Lung (tissue), 12 donors: Measurements from ENCODE around the gene CAMK4. TPM values are rescaled to one million over a fixed set of nuclear protein-coding genes. Genes with fewer than 3 reads are reported as not detected.

Experiments used
- ATAC-seq: fragments of 200-7000 bp; cut with Tn5 transposase; one replicate; pipeline ENCODE4 v1.9.1; 2020; ENCODE audit warnings: moderate number of reproducible peaks; ENCODE audit not compliant: insufficient read depth, low FRiP score
- DNase-seq, 3 donors: peaks; one replicate each; pipeline ENCODE4 v3.0.0-alpha.2; 2013 to 2017
- H3K27ac ChIP-seq, 2 donors: one replicate each; pipeline ENCODE4 v1.5.1; 2013; ENCODE audit warnings: mild to moderate bottlenecking in 2 of 2, moderate library complexity in 2 of 2, control low read depth in 1 of 2, inconsistent platforms in 1 of 2, low read depth in 1 of 2, low read length in 1 of 2
- H3K27me3 ChIP-seq, 3 donors: one replicate each; pipeline ENCODE4 v1.5.1; 2013; ENCODE audit warnings: low read length in 2 of 3; ENCODE audit not compliant: control insufficient read depth in 3 of 3, insufficient read depth in 3 of 3
- H3K36me3 ChIP-seq, 4 donors: one replicate each; pipeline ENCODE4 v1.5.1; 2013; ENCODE audit warnings: low read length in 4 of 4, mild to moderate bottlenecking in 1 of 4, moderate library complexity in 1 of 4; ENCODE audit not compliant: control insufficient read depth in 4 of 4, insufficient read depth in 4 of 4
- H3K4me1 ChIP-seq, 5 donors: one replicate each; pipeline ENCODE4 v1.5.1; 2013; ENCODE audit warnings: low read length in 5 of 5, mild to moderate bottlenecking in 2 of 5, moderate library complexity in 1 of 5; ENCODE audit not compliant: control insufficient read depth in 5 of 5, insufficient read depth in 5 of 5
- H3K4me3 ChIP-seq: one replicate; pipeline ENCODE4 v1.5.1; 2013; ENCODE audit warnings: mild to moderate bottlenecking, control low read depth, moderate library complexity
- H3K9ac ChIP-seq, 2 donors: one replicate each; pipeline ENCODE4 v1.5.1; 2013; ENCODE audit warnings: low read length in 2 of 2, control low read depth in 1 of 2; ENCODE audit not compliant: insufficient read depth in 1 of 2
- H3K9me3 ChIP-seq, 4 donors: one replicate each; pipeline ENCODE4 v1.5.1; 2013; ENCODE audit warnings: low read length in 3 of 4, mild to moderate bottlenecking in 1 of 4, moderate library complexity in 1 of 4; ENCODE audit not compliant: control insufficient read depth in 4 of 4, insufficient read depth in 3 of 4
- CTCF ChIP-seq: IDR thresholded peaks from 2 replicates; pipeline ENCODE4 v1.5.1; 2012; ENCODE audit warnings: mild to moderate bottlenecking; ENCODE audit errors: control extremely low read depth, extremely low read depth
- WGBS, 2 donors: extraction: QIAGEN DNeasy Blood & Tissue Kit; methylation state at CpG; one replicate each; pipeline ENCODE4 v1.1.7; 2013; 5-methylcytosine and 5-hydroxymethylcytosine counted together
- polyA plus RNA-seq, 2 donors: library from polyadenylated mRNA; stranded (reverse); fragments of 200-250 nt; gene quantifications; one replicate each; pipeline ENCODE4 v1.2.1, GENCODE V29; 2013
- total RNA-seq, 2 donors: library from RNA; depleted of rRNA in 1 of 2; stranded (reverse); fragments of >200 nt in 1 of 2; gene quantifications; one replicate each; pipeline ENCODE4 v1.2.1, GENCODE V29; 2014 to 2021
- donor health status: control.
- donor health status: control.
- donor health status: Bipolar disorder and iron deficiency.
- donor health status: healthy.
- donor health status: DM: yes; HTN: yes; CAD: no.

The CAMK4 gene
- total and polyA plus RNA-seq, 4 donors, result 0.18 to 27.7 (median 0.73) TPM

GRCh38 chr5:111379391-111379816 is 155.2 kb downstream of the CAMK4 start:
- Histone ChIP-seq H3K9me3 (no peaks in the 10 kb centered on the region), H3K4me3 (no peak overlapping the region), H3K27me3 (no peaks in the 10 kb centered on the region), H3K9ac (no peak overlapping the region), H3K27ac (no peak overlapping the region), H3K36me3 (peaks cover 0 to 5% (median 0%) of the 10 kb centered on the region in 4 donors), H3K4me1 (peaks cover 0 to 7% (median 0%) of the 10 kb centered on the region in 5 donors)
- no peak for TF ChIP-seq CTCF
- DNase-seq (no peak), ATAC-seq (no peak)

GRCh38 chr5:111383288-111383970 is 159.2 kb downstream of the CAMK4 start:
- ATAC-seq, result no peak
- DNase-seq, result no peak
- Histone ChIP-seq H3K27ac (no peak overlapping the region), H3K4me3 (no peak overlapping the region), H3K9ac (no peak overlapping the region), H3K9me3 (no peaks in the 10 kb centered on the region), H3K27me3 (no peaks in the 10 kb centered on the region), H3K4me1 (peaks cover 0 to 8% (median 0%) of the 10 kb centered on the region in 5 donors), H3K36me3 (no peaks in the 10 kb centered on the region)
- WGBS, 2 donors, result 85 to 89% methylated on average over 6 of the region's 6 CpGs
- TF ChIP-seq CTCF, result no peak

- Histone ChIP-seq H3K36me3 (no peaks in the 10 kb centered on the region), H3K4me1 (peaks cover 0 to 8% (median 0%) of the 10 kb centered on the region in 5 donors), H3K9me3 (no peaks in the 10 kb centered on the region), H3K4me3 (no peak overlapping the region), H3K27ac (no peak overlapping the region), H3K9ac (no peak overlapping the region), H3K27me3 (no peaks in the 10 kb centered on the region)
- ATAC-seq (no peak), DNase-seq (peak; percentile 16 to 73 (median 58))
- WGBS, 2 donors, result 9 to 15% methylated on average over 3 of the region's 3 CpGs
- no peak for TF ChIP-seq CTCF
Observed at GRCh38 chr5:111384220-111384619, 160.0 kb downstream of the CAMK4 start.

DNA sequence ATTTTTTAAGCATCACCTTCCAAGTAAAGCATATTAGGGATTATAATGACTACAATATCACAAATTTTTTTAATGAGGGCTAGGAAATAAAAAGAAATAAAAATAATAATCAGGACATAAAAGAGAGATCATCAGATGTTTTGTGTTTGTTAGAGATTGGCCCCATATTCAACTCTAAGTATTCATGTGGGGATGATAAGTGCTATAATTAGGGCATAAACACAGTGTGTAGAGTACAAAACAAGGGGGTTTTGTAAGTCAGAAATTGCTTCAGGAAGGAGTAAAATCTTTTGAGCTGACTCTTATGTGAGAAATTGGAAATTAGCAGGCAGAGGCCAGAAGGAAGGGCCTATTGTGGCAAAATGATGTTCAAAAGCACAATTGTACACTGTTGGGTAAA is 160.9 kb downstream of the CAMK4 start:
- no peaks in the 10 kb centered on the region for H3K36me3 ChIP-seq
- no peak for ATAC-seq

More for the DNA sequence above, 160.9 kb downstream of the CAMK4 start:
- Histone ChIP-seq H3K9ac (no peak overlapping the region), H3K27ac (no peak overlapping the region), H3K27me3 (no peaks in the 10 kb centered on the region), H3K4me1 (peaks cover 0 to 8% (median 0%) of the 10 kb centered on the region in 5 donors), H3K4me3 (no peak overlapping the region), H3K9me3 (no peaks in the 10 kb centered on the region)
- no peak for DNase-seq
- TF ChIP-seq CTCF, result no peak
